GM19099 (cell line): Measurements from ENCODE around the gene MTURN.

Experiments
- POLR2A ChIP-seq: IDR thresholded peaks from 3 replicates; pipeline ENCODE4 v1.6.1; 2011; ENCODE audit warnings: low read depth; ENCODE audit not compliant: insufficient read length; ENCODE audit errors: extremely low read depth

MTURN gene

DNA sequence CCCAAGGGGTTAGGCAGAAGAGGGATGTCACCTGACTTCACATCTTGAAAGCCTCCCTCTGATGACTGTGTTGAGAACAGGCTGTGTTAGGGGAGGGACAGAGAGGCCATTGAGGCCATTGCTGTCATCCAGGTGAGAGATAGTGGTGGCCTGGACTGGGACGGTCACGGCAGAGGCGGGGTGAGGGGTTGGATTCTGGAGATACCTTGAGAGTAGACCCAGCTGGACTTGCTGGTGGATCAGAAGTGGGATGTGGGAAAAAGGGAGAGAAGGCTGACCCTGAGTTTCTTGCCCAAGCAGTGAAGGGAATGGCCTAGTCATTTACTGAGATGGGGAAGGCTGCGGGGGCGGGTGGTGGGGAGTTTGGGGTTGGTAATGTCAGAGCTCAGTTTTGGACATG is 13.6 kb downstream of the MTURN start:
- no peak for TF ChIP-seq POLR2A

DNA sequence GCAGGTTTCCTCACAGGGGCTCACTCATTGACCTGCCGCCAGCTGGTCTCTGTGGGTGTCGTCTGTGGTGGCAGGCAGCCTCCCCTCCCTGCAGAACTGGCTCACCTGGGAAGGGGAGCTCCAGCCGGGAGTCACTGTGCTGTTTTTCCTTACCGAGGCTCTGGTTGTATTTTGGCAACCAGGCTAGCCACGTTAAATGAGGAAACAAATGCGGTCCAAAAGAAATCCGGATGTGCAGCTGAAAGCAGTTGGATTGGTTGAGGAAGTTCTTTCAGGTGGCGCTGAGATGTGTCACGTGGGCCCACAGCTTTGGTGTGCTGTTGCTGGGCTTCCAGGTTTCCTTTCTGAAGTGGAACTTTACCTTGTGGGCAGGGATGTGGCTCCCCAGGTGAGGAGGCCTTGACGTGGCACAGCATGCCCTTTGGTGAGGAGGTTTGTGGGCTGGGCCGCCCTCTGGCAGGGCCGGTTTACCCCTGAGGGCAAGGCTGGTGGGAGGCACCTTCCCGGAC is 14.2 kb downstream of the MTURN start:
- TF ChIP-seq POLR2A = no peak

DNA sequence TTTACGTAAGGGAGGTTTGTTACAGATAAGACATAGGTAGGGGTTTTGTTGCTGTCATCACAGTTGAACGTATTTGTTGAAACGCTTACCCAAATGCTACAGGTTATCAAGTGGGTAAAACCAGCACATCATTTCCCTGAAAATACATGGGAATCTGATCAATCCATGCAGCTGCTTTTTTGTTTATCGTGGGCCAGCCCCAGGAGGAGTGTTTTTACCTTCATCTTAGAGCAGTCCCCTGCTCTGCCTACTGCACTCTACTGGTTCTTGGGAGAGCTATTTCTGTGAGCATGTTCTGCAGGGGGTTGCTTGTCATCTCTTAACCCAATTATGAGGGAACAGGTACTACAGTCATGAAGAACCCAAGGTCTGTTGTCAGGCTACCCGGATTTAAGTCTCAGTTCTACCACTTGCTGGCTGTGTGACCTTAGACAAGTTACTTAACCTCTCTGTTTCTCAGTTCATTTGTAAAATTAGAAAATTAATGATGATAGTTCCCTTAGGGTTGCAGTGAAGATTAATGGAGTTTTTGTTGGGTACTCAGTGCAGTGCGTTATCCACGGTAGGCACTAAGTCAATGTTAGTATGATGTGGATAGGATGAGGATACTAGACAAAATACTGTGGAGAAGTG is 15.0 kb downstream of the MTURN start:
- TF ChIP-seq POLR2A = no peak

DNA sequence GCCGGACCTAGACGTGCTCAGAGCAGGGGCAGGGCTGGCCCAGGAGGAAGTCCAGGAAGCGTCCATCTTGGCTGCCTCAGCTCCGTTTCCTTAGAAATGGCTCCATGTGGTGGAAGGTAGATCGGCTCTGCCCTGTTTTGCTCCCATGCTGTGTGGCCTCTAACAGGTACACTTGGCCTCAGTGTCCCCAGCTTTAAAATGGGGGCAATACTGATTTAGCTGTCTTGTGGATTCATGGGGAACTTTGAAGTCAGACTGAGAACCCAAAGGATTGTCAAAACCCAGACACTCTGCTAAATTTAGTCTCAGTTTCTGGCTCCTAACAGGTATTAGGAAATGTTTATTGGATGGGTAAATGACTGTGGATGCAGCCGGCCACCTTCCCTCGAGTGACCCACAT is 15.9 kb downstream of the MTURN start:
- TF ChIP-seq POLR2A = no peak

DNA sequence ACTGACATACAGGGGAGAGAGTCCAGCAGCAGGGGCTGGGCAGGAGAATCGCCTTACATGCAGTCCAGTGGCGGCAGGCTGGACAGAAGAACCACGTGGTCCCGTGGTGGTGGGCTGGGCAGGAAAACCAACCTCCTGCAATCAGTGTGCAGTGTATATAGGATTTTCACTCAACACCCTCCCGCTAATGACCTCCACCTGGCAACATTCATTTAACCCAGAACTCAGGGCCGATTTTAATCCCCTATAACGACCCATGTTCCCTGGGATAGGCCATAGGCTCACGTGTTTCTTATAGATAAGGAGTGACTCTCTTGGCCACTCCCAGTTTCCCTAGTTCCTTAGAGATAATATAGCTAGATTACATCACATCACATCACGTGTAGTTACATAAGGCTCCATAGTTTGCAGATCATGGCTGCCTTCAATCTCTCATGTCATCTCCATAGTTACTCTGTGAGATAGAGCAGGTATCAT is 19.4 kb downstream of the MTURN start:
- no peak for TF ChIP-seq POLR2A

DNA sequence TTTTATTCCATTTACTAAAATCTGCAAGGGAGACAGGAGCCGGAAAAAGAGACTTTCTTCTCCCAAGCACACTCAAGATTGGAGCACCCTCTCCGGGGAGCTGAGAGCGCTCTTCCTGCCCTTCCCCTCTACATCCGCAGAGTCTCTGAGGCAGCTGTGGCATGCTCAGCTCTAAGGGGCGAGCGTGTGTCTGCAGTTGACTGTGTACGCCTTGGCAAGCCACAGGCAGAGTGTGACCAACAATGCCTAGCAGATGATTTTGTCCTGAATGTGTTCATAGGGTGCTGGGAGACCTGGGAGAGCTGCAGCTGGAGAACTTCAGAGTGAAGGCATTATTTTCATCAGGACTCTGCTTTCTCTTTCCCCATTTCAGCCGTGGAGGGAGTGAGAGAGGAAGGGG is 20.7 kb downstream of the MTURN start:
- TF ChIP-seq POLR2A = no peak

DNA sequence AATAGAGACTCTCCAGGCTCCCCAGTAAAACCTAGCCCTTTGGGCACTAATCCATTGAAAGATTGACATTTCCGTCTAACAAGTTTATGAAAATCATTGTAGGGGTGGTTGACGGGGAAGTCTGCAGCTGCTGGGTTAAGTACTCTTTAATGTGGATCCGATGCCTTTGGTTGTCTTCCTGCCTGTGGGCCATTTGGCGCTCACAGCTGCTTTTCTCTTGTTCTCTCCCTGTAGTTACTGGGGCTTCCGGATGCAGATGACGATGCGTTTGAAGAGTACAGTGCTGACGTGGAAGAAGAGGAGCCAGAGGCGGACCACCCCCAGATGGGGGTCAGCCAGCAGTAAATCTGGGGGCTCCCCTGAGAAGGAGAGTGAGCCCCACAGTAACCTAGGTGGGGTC is 22.4 kb downstream of the MTURN start:
- no peak for TF ChIP-seq POLR2A

DNA sequence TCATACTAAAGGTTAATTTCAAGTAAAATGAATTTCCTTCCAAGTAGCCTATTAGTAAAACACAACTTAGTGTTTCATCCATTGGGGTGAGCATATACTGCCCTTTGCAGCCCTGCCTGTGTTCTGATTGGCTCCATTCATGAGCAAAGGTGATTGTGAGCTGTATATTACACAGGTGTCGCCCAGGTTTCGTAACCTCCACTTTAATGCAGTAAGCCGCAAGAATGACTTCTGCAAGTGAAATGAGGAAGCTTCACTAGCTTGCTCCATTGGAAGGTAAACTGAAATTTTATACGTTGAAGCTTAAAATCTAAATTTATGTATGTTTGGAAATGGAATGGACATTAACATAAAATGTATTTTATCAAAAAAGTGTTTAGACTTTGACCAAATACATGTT is 24.4 kb downstream of the MTURN start:
- no peak for TF ChIP-seq POLR2A

DNA sequence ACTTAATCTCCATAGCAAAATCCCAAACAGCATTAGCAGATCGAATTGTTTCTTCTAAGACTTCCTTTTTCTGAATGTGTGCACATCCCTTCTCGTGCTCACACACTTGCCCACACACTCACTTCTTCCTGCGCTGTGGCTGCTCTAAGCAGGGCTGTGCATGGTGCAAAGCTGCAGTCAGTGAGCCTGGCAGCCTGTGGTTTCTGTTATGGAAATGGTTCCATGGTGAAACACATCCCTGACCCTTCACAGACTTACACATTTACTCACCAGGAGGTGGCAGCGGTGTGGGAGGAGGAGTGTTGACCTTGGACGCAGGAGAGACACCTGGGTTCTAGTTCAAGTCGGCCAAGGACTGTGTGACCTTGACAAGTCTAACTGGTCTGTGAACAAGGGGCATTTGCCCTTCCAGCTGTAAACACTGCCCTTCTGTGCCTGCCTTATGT is 24.9 kb downstream of the MTURN start:
- TF ChIP-seq POLR2A = no peak

DNA sequence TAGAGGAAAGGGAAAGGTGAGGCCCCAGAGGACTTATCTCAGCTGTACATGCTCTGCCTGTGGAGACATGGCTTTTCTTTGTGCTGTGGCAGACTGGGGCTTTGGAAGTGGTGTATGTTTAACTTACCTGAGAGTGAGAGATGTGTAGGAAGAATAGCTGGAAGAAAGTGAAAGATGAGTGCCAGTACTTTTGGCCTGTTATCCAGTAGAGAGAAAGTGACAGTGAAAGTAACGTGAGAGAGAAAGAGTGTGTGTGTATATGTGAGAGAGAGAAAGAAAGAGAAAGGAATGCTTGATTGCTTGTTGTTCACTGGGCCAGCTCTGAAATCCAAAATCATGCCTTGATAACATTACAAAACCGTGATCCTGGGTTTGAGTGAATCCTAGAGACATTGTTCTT is 25.5 kb downstream of the MTURN start:
- no peak for TF ChIP-seq POLR2A

DNA sequence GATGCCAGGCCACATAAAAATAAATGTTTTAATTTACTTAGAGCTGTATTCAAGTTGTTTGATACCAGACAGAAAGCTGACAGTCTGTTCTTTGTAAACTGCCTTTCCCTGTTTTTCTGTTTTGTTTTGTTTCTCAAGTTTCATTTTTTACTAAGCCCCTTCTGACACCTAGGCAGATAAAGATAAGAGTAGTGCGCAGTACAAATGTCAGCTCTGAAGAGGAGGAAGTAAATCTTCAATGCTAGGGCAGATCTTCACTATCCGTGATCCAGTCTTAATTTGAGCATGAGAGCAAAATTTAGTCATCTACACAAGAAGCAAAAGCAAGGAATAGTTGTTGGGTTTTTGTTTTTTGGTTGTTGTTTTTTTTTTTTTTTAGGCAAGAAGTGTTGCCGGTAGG is 27.3 kb downstream of the MTURN start:
- TF ChIP-seq POLR2A = no peak

DNA sequence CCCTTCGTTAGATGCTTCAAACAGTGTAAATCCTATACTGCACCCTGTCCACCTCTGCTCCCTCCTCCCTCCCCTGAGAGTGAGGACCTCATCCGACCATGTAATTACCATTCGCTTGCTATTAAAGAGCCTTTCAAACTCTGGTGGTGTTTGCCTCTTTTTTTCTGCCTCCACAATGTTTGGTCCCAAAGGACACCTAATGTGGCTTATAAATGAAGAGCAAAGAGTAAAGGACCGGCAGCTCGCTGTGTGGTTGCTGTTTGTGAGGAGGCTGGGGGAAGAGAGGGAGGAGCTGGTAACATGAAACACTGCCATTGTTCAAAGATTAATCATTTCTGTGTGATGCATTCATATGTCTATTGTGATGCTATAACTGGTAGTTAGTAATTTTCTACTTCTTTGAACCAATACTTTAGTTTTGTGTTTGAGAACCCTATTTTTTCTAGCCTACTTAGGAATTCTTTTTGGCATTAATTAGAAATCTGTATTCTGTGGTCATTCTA is 27.9 kb downstream of the MTURN start:
- TF ChIP-seq POLR2A = peak; percentile 18

DNA sequence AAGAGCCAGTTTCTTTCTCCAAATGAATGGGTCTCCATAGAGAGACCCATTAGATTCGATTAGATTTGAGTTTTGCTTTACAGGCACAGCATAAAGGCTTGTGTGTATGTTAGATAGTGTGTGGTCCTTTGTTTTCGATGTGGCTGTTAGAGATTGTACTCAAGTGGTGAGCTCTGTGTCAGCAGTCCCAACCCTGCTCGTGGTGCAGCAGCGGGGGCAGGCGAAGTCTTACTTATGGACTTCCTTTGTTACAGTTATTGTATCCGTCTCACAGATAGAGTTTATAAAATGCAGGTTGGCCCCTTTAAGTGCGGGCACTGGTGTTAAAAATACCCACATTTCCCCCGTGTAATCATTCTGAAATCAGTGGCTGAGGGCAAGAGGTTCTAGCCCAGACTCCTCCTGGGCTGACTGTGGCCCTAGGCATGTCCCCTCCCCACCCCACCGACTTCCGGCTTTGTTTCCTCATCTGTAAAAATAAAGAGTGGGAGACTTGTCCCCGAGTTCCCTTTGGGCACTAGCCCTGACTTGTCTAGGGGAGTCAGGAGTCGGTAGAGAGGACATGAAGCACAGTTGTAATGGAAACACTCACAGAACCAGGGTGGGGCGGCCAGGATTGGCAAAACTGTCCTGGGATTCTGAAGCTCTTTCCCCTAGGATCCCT is 28.6 kb downstream of the MTURN start:
- TF ChIP-seq POLR2A = no peak

DNA sequence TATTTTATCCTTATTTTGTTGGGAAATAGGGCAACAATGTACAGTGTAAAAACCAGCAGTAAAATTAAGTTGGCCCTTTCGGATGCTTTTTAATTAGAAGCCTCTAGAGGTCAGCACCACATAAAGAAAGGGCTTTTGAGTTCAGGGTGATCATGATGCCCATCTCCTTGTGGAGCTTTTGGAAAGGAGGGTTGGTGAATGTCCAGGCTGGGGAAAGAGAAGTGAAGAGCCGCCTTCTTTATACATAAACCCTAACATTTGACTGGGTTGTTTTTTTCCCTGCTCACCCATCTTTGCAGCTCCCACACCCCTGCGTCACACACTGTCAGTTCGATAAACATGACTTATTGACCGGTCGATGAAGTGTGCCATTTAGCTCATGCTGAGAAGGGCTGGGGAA is 29.8 kb downstream of the MTURN start:
- TF ChIP-seq POLR2A = no peak

DNA sequence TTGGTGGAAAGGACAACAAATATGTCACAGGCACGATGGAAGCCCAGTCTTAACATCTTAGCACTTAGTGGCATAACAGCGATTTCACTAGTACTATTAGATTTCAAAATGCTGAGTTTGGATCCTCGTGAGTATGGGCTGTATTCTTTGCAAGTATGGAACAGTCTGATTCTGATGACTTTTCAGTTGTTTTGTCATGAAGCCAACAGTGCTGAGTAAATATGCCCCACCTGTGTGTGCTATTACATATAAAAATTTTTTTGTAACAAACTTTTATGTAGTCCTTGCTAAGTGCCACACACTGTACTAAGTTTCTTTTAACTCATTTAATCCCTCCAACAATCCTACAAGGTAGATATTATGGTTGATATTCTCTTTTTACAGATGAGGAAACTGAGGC is 30.8 kb downstream of the MTURN start:
- no peak for TF ChIP-seq POLR2A

DNA sequence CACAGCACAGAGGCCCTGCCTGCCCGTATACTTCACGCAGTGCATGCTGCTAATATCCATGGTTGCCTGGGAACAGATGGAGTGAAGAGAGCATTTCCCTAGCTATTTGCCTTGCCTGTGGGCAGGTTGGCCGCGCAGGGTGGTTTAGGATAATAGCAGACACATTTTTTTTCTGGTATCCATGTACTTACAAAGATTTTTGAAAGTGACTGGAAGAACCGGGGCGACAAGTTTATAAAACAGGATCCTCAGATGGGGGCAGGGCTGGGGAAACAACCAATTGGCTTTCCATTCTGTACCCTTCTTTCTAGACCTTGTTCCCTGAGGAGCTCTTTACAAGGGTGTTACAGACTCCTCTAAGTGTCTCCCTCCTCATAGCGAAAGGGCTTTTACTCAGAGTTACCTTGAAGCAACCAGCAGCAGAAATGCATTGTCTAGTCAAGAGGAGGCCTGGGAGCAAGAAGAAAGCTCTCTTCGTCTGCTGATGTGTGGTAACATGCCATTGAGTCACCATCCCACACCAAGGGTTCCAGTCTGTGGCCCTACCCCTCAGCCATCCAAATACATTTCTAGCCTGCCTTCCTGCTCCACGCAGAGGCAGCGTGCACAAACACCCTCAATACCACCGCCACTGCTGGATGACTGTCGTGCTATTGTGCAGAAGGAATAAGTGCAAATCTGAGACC is 31.5 kb downstream of the MTURN start:
- TF ChIP-seq POLR2A = no peak
